Epidermal melanocyte (primary cell): Measurements from ENCODE around the gene FADS2.

Experiments used
- DNase-seq: peaks from one replicate; pipeline ENCODE4 v3.0.0; 2011; ENCODE audit warnings: low spot score; ENCODE audit not compliant: insufficient read length

Gene FADS2

DNA sequence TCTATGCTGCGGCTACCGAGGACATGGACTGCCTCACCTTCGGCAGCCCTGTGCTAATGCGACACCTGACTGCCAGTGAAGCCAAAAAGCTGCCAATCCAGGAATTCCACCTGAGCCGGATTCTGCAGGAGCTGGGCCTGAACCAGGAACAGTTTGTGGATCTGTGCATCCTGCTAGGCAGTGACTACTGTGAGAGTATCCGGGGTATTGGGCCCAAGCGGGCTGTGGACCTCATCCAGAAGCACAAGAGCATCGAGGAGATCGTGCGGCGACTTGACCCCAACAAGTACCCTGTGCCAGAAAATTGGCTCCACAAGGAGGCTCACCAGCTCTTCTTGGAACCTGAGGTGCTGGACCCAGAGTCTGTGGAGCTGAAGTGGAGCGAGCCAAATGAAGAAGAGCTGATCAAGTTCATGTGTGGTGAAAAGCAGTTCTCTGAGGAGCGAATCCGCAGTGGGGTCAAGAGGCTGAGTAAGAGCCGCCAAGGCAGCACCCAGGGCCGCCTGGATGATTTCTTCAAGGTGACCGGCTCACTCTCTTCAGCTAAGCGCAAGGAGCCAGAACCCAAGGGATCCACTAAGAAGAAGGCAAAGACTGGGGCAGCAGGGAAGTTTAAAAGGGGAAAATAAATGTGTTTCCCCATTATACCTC is 32.1 kb upstream of the FADS2 start:
- no peak for DNase-seq

DNA sequence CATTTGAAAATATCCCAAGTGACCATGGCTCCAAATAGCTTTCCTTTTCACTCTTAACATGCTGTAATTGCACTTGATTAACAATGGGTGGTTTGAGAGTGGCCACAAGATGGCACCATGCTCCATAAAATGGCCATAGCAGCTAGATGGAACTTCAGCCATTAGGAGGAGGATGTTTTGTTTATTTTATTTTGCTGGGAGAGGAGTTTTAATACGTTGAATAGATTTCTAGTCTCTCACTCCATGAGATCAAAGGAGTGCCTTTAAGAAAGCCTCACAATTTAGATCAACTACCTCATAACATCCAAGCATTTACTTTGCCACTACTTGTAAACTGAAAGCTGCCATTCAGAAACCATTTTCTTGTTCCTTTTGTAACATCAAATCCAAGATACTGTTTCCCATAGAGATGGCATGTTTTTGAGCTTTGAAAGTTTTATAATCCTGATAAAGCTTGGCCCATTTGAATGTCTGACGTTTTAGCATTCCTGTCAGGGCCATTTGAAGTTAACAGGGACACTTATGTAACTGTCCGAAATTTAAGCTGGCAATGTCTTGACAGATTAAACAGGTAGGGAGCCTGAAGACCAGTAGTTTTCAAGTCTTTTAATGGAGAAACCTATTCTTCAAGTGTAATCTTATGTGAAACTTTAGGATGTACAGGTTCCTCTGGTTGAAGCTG is 30.7 kb upstream of the FADS2 start:
- DNase-seq = peak; percentile 81

DNA sequence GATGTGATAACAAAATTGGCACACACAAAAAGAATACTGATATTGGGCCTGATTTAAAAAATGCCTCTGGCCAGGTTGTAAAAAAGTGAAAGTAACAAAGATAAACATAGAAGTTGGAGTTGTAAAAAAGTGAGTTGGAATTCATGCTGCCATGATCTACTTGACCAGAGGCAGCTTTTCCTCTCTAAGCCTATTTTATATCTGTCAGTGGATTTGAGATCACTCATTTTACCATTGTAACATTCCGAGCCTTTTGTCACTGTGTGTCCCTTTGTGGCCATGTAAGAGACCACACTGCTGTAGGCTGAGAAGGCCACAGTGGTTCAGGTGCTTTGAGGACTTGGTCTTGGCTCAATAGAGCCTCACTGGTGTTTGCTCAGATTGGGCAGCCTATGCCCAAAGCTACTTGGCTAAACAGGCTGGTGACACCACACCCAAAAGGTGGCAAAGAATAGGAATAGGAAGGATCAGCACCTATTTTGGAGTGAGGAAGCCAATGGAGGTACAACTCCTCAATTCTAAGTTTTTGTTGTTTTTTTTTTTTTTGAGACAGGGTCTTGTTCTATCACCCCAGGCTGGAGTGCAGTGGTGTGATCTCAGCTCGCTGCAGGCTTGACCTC is 28.3 kb upstream of the FADS2 start:
- no peak for DNase-seq

DNA sequence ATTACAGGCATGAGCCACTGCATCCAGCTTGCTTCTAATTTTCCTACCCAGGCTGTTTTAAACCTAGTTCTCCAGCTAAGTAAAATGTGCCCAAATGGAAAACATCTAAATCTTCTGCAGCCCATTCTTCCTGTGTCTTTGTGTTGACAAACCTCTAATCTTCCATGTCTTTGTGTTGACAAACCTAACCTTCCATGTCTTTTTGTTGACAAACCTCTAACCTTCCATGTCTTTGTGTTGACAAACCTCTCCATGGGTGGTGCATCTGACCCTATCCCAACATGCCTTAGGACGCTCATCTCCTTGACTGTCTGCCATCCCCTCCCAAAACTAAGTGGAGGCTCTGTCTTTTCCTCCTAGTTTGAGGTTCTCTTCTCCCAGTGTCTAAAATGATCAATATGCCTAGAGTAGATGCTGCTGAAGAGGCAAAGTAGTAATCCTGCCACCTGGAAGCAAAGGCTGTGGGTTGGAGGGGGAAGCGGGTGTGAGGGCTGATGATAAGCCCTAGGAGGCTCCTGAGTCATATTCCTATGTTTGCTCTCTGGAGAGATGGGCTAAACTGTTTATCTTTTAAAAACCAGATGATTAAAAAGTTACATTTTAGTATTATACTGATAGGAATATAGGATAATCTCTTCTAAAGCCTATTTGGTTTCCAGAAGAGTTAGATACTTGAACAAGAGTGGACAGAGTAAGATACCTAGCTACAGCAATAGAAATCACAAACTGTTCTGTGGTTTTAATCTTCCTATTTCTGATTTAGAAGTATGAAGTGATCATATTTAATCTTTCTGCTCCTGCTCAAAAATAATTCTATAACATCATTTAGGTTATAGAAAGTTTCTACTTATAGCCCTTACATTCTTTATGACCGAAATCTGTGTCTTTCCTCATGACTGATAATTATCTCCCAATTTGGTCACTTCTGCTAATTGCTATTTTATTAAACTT is 27.5 kb upstream of the FADS2 start:
- DNase-seq = no peak

DNA sequence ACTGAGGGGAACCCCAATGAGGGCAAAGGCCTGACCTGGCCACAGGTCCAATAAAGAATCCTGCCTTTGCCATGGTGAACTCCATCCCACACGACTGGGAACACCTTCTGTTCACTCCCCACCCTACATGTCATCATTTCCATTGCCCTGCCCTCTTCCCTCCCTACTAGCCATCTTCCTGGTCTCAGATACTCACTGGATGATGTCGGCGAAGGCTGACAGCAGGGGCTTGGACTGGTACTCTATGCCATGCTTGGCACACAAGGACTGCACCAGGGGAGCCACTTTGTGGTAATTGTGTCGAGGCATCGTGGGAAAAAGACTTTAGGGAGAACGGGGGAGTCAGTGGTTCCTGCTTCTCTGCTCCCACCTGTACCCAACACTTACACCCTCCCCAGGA is 25.5 kb upstream of the FADS2 start:
- DNase-seq = no peak

DNA sequence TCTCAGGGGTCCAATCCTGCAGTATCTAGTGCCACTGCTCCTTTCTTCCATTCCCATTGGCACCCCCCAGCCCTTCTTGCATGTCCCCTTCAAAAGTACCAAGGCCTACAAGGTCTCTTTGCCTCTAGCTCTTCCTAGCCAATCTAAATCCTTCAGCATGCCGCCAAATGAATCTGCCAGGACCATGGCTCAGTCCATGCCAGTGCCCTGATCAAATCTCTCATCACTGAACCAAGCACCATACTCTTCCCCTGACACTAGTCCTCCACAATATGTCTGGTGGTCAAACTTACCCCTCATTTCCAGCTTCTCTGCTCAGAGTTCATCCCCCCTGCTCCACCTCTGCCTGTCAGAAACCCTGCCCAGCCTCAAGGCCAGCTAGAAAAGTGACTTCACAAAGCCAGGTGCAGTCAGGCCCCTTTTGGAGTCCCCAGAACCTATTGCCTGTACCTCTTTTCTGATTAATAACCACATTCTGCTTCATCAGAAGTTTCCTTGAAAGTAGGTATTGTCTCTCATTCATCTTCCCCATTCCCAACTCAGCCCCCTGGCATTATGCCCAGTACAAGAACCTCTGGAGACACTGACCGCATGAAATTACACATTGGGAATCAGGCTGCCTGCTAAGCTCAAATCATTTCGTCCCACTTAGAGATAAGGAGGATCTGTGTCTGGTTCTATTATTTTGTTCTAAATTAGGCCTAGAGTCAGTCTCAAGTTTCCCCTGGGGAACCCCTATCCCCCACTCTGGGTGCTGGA is 24.0 kb upstream of the FADS2 start:
- no peak for DNase-seq

DNA sequence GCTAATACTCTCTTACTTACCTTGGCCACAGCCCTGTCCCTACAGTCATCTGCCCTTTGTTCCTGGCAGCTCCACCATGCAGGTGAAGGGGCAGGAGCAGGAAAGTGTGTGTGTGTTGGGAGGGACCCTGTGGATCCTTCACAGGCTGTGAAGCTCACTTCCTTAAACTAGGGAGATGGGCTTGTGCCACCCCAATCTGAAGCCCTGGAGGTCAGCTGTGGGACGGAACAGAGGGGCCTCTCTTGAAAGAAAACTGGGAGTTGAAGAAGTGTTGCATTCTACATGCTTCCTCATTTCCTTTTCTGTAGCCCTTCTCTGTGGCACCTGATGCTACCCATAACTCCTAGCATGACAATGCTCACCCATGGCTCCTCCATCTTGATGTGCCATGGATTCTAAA is 23.0 kb upstream of the FADS2 start:
- DNase-seq = no peak

DNA sequence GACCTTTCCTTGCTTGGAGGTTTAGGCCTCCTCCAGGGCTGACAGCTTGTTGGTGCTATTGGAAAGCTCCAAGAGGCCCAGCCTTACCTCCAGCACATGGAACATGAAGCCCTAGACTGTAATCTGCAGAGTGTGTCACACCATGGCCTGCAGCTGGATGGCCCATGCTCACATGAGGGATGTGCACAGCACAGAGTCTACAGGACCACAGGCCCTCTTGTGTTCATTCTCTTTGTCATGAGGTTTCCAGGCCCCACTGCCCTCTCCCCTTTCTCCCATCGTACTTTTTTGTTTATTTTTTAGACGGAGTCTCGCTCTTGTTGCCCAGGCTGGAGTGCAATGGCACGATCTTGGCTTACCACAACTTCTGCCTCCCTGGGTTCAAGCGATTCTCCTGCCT is 21.3 kb upstream of the FADS2 start:
- DNase-seq = no peak

DNA sequence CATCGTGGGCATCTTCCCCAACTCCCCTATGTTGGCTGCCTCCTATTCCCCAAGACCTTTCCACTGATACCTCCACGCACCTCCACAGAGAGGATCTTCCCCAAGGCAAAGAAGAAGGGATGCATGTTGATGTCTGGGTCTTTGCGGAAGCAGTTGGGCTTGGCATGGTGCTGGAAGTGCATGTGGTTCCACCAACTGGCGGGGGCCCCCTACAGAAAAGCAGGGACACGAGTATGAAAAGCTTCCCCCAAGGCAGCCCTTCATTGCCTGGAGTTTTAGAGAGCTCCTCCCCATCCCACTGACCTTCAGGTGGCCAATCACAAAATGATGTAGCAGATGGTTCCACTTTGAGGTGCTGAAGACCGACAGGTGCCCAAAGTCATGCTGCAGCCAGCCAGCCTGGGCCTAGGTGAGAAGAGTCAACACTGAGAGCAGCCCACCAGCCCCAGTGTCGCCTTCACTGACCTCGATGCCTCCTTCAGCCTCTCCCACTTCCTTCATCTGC is 17.4 kb upstream of the FADS2 start:
- no peak for DNase-seq

DNA sequence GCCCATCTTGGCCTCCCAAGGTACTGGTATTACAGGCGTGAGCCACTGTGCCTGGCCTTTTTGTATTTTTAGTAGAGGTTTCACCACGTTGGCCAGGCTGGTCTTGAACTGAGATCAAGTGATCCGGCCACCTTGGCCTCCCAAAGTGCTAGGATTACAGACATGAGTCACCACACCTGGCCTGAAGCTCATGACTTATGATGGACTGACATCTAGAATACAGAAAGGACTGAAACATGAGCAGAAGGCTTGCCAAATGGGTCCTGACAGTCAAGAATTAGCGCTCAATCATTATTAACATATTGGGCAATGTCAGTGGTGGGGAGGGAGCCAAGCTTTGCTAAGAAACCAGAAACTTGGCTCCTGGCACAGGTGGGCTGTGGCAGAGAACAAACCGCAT is 16.3 kb upstream of the FADS2 start:
- DNase-seq = no peak

DNA sequence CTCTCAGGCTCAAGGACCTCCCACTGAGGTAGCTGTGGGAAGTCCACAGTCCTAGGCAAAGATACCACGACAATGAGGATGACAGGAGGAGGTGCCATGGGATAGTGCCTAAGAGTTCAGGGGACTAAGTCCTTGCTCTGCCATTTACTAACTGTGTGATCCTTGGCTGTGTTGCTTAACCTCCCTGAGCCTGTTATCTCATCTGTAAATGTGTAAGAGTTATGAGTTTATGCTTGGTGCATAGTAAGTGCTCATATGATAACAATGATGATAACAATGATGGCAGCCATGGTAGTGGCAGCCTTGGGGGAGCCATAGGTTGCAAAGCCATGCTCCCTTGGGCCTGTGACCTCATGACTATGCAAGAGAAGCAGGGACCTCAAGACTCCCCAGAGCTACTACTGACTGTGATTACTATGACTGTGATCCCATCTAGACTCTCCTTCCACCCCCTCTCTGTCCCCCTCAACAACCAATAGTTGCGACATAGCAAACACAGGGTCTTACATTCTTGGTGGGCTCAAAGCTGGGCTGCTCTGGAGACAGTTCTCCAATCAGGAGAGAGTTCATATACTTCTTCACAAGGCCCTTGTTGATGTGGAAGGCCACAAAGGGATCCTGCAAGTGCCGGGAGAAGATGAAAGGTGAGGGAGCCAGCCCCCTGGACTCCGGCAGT is 15.2 kb upstream of the FADS2 start:
- no peak for DNase-seq

DNA sequence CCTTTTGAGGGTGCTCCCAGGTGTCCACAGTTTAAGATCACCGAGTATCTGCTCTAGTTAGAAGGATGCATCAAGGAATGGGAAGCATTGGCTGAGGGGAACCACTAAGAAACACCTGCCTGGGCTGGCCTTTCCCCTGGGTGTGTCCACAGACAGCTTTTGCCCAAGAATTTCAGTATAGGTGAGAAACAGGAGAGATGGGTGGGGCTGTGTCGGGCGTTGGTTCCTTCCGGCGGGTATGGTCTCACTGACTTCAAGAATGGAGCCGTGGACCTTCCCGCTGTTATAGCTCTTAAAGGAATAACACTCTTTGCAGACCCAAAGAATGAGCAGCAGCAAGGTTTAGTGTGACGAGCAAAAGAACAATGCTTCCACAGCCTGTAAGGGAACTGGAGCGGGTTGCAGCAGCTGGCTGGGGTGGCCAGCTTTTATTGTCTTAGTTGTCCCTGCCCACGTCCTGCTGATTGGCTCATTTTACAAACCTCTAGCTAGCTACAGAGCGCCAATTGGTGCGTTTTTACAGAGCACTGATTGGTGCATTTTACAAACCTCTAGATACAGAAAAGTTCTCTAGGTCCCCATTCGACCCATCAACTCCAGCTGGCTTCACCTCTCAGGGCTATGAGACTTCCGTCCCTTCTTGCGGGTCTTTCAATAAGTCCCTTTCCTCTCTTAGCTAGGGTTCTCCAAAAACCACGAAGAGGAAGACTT is 13.7 kb upstream of the FADS2 start:
- no peak for DNase-seq

DNA sequence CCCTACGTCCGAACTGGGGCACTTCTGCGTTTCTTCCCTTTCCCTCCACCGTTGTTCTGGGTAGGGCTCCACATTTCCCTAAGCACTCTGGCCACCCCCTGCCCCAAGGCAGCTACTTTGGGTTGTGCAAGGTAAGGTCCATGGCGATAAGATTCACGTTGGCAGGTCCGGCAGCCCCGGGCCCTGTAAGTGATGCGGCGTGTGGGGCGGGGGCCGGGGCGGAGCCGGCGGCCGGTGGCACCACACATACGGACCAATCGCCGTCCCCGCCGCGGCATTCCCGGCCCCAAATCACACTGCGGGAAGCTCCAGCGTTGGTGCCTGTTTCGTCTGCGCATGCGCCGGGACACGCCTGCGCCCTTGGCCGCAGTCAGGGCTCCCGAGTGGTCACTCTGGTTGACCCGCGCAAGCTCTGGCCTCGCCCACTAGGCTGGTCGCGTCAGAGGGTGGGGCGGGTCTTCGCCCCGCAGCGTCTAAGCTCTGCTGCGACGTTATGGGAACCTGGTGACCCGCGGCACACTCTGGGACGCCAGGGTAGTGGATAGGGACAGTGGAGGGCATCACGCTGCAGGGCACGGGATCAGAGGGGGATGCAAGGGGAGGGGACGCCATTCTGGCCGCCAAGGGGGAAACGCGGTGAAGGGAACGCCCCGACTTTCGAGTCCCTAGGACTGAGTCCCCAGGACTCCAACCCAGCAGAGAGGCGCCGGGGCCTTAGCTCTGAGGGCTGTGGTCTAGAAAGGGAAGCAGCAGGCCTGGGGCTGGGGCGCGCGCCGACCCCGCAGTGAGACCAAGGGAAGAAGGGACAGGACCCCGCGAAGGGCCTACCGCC is 12.9 kb upstream of the FADS2 start:
- DNase-seq = peak; percentile 92

DNA sequence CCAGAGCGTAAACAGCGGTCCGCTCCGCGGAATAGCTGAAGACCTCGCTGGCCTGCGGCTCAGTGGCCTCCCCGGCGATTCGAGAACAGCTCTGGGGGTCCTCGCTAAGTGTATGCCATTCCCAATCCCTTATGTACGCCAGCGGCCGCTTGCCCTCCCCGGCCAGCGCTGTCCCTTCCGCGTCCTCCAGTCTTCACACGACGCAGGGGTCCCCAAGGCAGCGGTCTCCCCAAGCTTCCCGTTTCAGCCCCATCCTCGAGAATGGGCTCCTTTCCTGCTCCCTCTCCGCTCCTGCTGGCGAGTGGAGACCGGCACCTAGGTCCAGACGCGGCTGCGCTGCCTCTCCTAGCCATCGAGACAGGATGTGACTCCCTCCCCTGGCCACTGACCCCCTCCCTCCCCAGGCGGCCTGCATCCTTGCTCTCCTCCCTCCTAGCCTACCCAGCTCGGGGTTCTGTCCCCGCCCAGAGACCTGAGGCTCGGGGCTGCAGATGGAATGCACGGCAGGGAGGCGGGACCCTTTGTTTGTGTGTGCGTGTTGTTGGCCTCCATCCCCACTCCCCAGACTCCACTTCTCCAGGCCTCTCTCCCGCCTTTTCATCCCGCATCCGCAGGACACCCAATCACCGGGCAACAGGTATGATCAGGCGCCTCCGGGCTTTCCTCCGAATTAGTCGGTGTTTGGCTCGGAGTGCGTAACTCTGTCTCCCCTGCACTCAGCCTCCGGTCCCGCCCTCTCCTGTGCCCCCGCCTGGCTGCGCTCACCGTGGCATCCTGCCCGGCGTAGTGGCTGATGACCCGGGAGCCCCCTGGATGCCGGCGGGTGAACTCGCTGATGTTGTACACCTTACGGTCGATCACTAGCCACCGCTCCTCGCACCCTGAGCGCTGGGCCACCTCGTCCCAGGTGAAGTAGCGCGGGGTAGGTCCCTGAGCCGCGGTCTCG is 12.0 kb upstream of the FADS2 start:
- DNase-seq = peak; percentile 54

DNA sequence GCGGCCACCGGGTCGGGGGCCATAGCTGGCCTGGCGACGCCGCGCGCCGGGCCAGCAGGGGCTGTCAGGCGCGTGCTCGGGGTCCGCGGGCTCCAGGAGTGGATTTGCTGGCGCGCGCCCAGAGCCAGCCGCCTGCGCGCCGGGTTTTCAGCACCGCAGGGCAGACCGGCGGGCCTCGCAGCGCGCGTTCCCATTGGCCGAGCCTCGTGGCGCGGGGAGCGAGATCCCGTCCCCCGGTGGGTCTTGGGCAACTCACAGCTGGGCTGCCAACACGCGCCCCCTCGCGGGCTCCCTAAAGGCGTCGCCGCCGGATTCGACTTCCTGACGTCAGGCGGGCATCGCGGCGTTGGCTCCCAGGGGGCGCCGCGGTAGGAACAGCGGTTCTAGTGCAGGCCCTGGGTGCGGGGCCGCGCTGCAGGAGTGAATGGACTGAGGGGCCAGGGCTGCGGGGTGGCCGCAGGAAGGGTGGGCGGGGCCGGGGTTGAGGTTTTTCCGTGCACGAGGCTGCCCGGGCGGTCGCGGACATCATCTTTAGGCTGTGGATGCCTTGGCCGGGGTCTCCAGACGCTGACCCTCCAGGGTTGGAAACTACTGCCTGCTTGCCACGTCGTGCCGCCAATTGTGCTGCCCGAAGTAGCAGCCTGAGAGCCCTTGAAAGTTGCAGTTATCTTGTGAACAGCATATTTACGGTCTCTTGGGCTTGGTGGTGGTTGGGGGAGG is 11.2 kb upstream of the FADS2 start, which contains the start of gene FADS1:
FADS1 (minus strand) TSS at position 268 of the 720 bp plus-strand sequence; CDS start at position 194, 74 bp downstream.
- peak; percentile 92 for DNase-seq

DNA sequence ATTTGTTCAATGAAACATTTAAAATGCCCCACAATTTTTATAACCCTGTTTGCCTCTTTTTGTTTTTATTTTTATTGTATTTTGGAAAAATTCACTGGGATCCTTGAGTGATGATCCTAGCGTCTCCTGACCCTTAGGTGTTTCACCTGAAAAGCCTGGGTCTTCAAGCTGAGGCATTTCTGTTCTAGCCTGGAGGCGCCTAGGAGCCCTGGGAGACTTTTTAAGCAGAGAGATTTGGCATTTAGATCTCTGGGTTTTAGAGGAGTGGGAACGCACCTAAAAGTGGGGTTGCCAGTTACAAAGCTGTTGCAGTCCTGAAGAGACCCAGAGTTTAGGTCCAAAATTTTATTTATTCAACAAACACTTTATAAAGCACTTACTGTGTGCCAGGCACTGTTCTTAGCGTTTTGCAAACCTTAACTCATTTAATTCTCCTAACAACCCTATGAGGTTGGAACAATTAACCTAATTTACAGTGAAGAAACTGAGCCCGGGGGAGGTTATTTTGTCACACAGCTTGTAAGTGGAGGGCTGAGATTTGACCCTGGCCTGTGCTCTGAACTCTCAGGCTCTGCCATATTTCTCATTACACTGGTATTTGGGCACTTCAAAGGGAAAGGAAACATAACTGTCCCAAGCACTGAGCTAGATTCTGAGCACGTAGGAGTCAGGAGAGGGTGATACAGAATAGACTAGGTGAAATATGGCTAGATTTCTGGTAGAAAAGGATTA is 10.5 kb upstream of the FADS2 start:
- DNase-seq = no peak
